Measurements from ENCODE around the gene SGCD.

SGCD gene

DNA sequence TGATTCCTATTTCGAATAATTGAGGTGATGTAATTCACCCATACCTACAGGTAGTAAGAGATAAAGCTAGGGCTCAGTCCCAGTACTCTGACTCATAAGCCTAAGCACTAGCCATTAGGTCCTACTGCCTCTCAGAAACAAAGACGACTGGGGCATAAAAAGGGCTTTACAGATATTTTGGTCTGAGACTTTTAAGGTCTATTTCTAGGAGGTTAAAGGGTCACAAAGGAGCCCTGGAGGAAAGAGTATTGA is 69.8 kb downstream of the SGCD start:
- TF ChIP-seq, protein P1, sequence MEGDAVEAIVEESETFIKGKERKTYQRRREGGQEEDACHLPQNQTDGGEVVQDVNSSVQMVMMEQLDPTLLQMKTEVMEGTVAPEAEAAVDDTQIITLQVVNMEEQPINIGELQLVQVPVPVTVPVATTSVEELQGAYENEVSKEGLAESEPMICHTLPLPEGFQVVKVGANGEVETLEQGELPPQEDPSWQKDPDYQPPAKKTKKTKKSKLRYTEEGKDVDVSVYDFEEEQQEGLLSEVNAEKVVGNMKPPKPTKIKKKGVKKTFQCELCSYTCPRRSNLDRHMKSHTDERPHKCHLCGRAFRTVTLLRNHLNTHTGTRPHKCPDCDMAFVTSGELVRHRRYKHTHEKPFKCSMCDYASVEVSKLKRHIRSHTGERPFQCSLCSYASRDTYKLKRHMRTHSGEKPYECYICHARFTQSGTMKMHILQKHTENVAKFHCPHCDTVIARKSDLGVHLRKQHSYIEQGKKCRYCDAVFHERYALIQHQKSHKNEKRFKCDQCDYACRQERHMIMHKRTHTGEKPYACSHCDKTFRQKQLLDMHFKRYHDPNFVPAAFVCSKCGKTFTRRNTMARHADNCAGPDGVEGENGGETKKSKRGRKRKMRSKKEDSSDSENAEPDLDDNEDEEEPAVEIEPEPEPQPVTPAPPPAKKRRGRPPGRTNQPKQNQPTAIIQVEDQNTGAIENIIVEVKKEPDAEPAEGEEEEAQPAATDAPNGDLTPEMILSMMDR (IDR thresholded peaks at IDR 0.05) = no peak
- no peaks in the 10 kb centered on the region for H3K36me3 ChIP-seq
- intact Hi-C loops (cut with DNase I; ENCODE audit: low total_unique reads) = no loop called here
- peak overlapping the region in 1 of 2 donors; percentile 51 for H3K27ac ChIP-seq
- H3K4me3 ChIP-seq = no peak overlapping the region
- H3K27me3 ChIP-seq = no peaks in the 10 kb centered on the region
- no peaks in the 10 kb centered on the region for H3K9me3 ChIP-seq
- DNase-seq = no peak
- peaks cover 0 to 53% (median 8%) of the 10 kb centered on the region in 4 donors for H3K4me1 ChIP-seq

GRCh38 chr5:156399323-156399722 is 72.4 kb downstream of the SGCD start:
- H3K27me3 ChIP-seq = no peaks in the 10 kb centered on the region
- peak overlapping the region in 1 of 2 donors; percentile 2 for H3K27ac ChIP-seq
- DNase-seq = no peak
- H3K36me3 ChIP-seq = no peaks in the 10 kb centered on the region
- intact Hi-C loops (cut with DNase I; ENCODE audit: low total_unique reads) = no loop called here
- H3K9me3 ChIP-seq = no peaks in the 10 kb centered on the region
- peaks cover 0 to 51% (median 8%) of the 10 kb centered on the region in 4 donors for H3K4me1 ChIP-seq
- TF ChIP-seq, protein P1 (IDR thresholded peaks at IDR 0.05) = no peak
- no peak overlapping the region for H3K4me3 ChIP-seq

DNA sequence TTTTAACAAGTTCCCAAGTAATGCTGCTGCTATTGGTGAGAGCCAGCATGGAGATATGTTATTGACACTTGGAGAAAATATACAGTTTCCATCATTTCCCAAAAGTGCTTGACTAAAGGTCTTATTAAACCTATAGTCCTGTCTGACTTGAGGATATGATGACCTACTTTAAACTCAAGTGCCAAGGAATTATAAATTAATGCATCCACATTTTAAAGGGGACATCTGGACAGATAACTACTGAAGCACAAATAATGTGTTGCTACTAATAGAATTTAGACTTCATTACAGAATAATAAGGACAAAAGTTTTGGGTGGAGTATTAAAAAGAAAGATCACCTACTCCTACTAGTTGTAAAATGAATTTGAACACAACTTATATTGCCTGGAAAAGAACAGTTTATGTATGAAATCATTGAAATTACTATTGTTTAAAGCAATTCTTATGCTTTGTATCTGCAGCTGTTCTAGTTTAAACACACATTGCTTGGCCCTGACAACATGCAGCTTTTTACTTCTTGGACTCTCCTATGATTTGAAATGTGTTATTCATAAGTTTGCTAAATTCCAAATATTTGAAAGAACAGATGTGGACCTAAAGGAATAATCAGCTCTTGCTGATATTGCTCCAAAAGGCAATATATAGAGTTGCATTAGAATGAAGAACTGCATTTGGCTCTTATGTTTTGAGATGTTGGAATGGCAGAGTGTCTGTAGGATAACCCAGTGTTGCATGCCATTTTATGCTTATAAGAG is 73.4 kb downstream of the SGCD start:
- intact Hi-C loops (cut with DNase I; ENCODE audit: low total_unique reads) = no loop called here
- Histone ChIP-seq H3K27me3 (no peaks in the 10 kb centered on the region), H3K4me1 (peaks cover 0 to 40% (median 8%) of the 10 kb centered on the region in 4 donors), H3K9me3 (no peaks in the 10 kb centered on the region), H3K36me3 (no peaks in the 10 kb centered on the region), H3K27ac (no peak overlapping the region), H3K4me3 (no peak overlapping the region)
- TF ChIP-seq, protein P1 (IDR thresholded peaks at IDR 0.05) = no peak
- DNase-seq = no peak

GRCh38 chr5:156401804-156402203 is 74.8 kb downstream of the SGCD start:
- H3K9me3 ChIP-seq = no peaks in the 10 kb centered on the region
- TF ChIP-seq, protein P1 (IDR thresholded peaks at IDR 0.05) = no peak
- DNase-seq = no peak
- H3K4me3 ChIP-seq = no peak overlapping the region
- no peaks in the 10 kb centered on the region for H3K27me3 ChIP-seq
- no peaks in the 10 kb centered on the region for H3K36me3 ChIP-seq
- intact Hi-C loops (cut with DNase I; ENCODE audit: low total_unique reads) = no loop called here
- H3K27ac ChIP-seq = no peak overlapping the region
- peaks cover 0 to 33% (median 1%) of the 10 kb centered on the region in 4 donors for H3K4me1 ChIP-seq

DNA sequence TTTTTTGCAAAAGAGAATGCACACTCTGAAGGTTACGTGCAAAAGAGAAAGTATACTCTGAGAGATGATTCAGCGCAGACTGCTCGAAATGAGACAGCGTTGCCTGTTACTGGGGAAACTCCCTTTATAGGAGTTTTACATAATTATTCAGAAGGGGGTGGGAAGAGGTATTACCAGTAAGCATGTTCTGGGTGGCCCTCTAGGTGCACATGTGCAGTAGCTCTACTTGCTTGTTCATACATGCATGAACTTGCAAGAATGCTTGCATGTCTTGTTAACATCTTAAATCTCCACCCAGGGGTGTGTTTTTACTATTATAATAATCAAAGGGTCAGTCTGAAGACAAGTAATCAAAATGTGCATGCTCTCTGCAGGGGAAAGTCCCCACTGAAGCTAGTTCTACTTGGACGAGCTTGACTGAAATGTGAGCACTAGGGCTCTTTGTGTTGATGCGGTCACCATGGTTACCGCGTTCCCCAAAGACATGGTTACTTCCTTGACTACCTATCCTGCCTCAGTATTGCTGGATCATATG is 75.5 kb downstream of the SGCD start:
- no peak overlapping the region for H3K27ac ChIP-seq
- no peak overlapping the region for H3K4me3 ChIP-seq
- TF ChIP-seq, protein P1 (IDR thresholded peaks at IDR 0.05) = no peak
- no peaks in the 10 kb centered on the region for H3K9me3 ChIP-seq
- H3K27me3 ChIP-seq = no peaks in the 10 kb centered on the region
- DNase-seq = no peak
- no peaks in the 10 kb centered on the region for H3K36me3 ChIP-seq
- peaks cover 0 to 33% (median 0%) of the 10 kb centered on the region in 4 donors for H3K4me1 ChIP-seq
- intact Hi-C loops (cut with DNase I; ENCODE audit: low total_unique reads) = no loop called here

Measured in tibial artery (tissue), 4 donors.